ENCODE results near the gene RGS7.
"Not testable (repeated sequence)": the region's sequence is repeated elsewhere in the genome, so short reads cannot be mapped to it uniquely, and the experiment has no call there.

The RGS7 gene

DNA sequence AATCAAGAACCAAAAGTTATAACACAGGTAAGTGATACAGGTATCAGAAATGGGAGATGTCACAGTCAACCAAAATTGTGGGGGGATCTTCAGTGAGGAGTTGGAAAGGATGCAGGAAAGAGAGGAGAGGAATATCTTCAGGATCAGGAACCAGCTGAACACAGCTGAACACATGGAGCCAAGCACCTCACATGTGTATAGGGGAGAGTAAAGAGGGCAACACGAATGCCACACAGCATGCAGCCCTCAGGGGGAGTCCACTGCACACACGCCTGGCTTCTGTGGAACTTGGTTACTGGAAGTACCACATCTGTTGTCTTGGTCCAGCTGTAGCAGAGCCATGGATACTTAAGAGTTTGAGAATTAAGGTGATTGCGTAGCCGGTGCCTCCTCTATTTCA lies 218.8 kb downstream of the RGS7 start:
- no peak for DNase-seq (ENCODE audit: low spot score)

DNA sequence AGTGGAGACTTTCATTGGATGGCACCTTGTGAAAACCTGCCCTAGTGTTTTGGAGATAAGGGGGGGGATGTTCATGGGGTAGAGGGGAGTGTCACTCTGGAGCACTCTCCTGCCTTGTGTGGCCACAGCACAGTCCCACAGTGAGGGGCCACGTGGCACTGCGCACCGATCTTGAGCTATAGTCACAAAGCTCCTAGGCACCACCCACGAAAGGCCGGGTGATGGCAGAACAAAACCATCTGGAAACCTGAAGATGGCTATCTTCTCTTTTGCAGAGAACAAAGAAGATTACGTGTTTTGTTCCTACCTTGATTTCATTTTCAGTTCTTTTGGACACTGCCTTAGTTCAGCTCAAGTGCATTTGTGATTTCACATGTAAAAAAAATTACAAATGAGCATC lies 220.6 kb downstream of the RGS7 start:
- DNase-seq (ENCODE audit: low spot score) = no peak

DNA sequence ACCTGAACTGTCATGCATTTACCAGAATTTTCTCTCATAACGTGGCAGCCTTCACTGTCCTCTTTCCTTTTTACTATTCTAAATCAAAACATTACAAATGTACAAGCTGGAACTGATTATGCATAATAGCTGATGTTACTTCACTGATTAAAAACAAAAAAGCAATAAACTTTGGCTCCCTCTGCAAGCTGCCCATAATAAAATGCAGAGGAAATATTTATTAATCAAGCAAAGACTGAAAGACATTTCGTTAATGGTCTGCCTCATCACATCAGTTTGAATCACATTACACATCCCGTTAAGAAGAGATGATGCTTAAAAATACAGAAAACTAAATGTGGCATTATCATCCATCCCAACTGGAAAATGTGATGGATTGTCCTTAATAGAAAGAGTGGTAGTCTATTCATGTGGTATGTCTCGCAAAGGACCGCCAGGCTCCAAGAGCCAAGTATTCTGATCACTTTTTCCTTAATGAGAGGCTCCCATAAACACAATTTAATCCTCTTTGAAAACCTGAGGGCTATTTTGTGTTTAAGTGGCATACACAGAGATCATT lies 225.3 kb downstream of the RGS7 start:
- no peak for DNase-seq (ENCODE audit: low spot score)

DNA sequence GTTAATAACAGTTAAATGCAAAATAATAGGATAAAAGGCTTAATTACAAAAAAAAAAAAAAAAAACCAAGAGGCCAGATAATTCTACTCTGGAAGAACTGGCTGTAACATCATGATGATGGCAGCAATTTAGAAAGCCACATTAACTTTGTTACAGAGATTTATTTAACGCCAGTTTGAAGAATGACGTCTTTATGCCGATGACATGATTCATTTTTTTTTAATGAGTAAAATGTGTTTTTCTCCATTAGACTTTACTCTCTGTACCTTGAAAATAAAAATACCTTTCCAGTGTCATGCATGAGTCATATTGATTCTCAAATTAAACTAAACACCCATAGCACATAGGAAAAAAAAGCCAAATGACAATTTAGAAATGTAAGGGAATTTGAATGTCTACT lies 226.1 kb downstream of the RGS7 start:
- DNase-seq (ENCODE audit: low spot score) = no peak

DNA sequence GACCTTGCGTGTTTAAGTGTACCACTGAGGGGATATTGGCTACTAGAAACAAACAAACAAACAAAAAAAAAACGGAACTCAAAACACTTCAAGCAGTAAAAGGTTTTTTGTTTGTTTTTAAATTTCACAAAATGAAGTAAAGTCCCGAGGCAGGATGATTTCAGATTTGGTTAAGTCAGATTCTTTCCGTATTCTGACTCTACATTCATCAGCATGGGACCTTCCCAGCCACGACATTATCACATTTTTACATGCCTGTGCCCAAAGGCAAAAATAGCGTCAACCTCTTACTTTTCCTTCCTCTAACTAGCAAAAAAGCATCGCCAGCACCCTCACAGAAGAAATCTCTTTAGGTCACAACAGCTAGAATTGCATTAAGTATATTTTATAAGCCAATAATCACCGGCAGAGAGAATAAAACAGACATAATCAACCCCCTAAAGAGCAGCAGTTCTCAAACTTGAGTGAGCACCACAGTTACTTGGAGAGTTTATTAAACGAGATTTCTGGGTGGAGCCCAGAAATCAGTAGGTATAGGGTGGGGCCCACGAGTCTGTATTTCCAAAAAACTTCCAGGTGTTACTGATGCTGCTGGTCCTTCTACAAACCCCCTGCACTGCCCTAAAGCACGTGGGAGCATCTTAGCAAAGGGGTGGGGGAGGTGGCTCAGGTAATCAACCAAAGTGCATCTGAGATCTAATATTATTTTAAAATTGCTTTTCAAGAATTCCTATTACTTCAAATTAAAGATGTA lies 227.6 kb downstream of the RGS7 start:
- DNase-seq (ENCODE audit: low spot score) = no peak

DNA sequence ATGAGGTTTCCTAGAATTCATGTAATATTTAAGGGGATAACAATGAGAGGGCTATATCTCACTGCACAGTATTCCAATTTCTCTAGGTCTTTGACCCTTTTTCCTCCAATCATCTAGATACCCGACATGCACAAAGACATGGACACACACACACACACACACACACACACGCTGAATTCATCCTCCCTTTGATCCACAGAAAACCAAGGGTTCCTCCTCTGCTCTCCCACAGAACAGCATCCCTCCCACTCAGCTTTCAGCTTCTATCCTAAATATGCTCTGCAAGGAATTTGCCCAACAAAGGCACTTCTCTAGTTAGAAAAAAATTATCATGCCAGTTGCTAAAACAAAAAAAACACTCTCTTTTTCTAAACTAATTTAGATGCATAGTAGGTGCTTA lies 231.7 kb downstream of the RGS7 start:
- DNase-seq (ENCODE audit: low spot score) = no peak

DNA sequence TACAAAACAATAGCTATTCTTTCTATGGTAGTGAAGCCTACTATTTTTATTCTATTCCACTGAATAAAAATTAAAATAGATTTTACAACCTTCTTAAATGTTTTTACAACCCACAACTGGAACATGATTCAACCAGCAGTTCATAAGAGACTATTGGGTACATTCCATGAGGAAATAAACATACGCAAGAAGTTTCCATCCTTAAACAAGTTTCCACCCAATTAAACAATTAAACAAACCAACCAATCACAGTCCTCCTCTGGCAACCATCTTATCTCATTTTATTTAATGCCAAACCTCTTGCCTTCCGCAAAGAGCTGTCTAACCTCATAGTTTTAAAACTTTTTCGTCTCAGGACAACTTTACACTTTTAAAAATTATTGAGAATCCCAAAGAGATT lies 239.0 kb downstream of the RGS7 start:
- no peak for DNase-seq (ENCODE audit: low spot score)

DNA sequence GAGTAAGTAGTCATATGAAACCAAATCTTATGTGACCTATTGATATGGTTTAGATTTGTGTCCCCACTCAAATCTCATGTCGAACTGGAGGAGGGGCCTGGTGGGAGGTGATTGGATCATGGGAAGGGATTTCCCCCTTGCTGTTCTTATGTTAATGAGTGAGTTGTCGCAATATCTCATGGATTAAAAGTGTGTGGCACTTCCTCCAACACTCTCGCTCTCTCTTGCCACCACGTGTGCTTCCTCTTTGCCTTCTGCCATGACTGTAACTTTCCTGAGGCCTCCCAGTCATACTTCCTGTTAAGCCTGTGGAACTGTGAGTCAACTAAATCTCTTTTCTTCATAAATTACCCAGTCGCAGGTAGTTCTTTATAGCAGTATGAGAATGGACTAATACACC lies 241.2 kb downstream of the RGS7 start:
- no peak for DNase-seq (ENCODE audit: low spot score)

DNA sequence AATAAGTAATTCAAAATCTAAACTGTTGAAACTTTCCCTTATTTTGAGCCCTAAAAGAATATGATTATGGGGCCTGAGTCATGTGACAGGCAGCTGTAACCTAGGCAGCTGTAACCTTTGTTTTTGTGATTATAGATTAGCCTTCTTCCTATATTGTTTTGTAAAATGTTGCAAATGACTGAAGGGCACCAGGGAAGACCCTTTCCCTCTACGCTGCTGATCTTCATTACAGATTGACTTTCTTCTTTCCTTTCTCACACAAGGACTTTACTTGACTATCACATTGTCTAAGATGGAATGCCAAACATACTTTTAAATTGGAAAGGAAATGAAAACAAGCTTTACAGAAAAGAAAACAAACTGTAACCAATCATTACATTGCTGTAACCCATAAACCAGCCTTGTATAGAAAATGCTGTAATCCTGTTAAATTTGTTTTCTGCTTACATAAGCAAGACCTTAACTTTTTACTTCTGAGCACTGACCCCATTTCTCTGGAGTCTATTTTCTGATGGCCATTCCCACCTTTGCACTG lies 242.2 kb downstream of the RGS7 start:
- DNase-seq (ENCODE audit: low spot score) = no peak

DNA sequence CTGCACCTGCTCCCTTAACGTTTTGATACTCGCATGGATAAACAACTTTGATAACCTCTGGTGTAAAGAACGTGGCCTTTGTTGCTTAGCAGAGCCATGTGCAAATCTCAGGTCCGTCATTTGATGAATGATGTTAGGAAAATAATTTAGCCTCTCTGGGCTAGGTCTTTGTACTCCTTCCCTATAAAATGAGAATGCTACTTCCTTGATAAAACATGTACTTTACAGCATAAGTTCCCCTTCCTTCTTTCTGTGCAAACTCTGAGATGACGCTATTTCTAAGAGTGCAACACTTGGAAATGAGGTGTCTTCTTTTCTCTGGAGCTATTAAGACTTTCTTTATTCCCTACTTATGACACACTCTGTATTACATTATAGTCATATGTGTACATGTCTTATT lies 243.4 kb downstream of the RGS7 start:
- no peak for DNase-seq (ENCODE audit: low spot score)

DNA sequence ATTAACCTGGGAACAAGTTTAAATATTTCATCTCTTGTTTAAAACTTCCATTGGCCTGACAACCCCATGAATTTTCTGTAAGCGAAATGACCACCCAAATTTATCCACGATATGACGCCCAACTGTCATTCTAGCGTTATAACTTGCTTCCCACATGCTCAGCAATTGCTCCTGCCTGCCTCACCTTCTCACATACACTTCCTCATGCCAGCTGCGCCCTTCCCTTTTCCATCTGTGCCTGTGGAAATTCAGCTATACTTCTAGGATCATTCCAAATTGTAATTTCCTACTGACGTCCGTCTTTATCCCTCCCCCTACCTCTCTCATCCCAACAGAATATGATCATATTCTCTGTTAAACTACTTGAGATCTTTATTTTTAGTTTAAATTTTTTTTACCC lies 248.0 kb downstream of the RGS7 start:
- DNase-seq (ENCODE audit: low spot score) = no peak

DNA sequence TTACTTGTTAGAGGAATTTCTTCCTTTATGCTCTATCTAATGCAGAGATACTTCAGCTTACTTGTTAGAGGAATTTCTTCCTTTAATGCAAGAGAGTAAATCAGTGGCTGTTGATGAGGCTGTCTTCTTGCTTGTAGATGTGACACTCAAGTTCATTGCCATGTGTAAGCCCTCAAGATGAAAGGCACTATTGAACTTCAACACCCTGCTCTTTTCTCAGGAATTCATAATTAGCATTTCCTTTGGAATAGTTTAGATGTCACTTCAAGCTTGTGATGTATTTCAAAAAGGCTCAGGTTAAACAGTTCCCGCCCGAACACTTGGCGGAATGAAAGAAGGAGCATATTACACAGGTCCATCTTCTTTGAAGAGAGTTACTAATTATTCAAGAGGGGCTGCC lies 251.9 kb downstream of the RGS7 start:
- no peak for DNase-seq (ENCODE audit: low spot score)

DNA sequence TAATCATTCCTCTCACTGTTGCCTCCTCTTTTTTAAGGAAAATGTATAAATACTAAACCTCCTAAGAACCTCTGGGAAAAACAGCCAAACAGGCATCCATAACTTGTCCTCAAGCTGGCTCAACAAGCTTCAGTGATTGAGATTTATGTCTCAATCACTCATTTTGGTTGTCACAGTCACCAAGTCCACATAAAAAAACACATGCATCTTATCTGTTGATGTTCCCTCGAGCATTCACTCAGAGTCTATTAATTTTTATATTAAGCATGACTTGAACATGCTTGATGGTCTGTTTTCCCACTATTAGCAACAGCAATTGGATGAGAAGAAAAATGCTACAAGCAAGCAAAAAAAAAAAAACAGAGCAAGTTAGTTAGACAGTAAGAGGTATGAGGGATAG lies 254.3 kb downstream of the RGS7 start:
- DNase-seq (ENCODE audit: low spot score) = no peak

DNA sequence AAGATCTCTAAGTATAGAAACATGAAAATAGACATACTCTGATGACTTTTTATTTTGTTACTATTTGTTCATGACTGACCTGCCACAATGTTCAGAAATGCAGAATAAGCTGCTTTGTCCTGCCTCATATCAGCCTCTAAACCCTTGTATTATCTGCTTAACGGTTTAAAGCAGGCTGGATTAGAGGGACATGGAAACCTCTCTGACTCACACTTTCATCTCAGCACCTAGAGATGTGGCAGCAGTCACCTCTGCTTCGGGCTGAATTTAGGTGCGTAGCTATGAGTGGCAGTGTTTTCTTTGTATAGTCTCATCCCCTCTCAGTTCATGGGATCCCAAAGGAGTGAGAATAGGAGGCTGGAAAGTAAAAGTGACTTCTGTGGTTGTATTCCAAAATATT lies 255.4 kb downstream of the RGS7 start:
- no peak for DNase-seq (ENCODE audit: low spot score)

DNA sequence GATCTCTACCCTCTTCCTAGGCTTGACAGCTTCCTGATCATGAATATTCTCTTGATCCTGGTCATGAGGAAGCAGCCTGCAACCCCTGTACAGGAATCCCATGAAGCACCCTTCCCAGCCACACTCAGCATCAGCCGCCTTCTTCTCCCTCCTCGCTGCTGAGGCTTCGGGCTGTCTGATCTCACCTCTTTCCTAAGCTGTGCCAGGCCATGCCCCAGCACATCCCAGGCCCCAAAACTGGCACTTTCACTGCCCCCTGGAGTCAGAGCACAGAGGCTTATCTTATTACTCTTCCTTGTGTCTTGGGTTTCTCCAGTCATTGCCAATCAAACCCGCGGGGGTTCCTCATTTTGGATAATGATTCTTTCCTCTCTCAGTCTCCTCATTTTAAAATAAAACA lies 259.5 kb downstream of the RGS7 start:
- no peak for DNase-seq (ENCODE audit: low spot score)

DNA sequence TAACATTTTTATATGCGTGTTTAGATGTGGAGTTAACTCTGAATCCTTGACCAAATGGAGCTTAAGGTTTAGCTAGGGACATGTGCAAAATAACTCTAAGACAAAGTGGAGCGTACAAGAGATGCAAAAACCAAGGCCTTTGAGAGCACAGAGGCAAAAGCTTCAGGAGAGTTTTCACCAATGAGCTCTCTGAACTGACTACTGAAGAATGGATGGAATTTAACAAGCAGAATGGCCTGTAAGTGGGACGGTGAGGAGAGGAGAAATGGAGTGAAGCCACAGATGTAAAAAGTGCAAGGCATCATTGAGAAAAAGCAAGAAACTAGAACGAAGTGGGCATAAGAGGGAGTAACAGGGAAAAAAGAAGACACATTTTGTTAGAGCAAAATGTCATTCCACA lies 260.0 kb downstream of the RGS7 start:
- DNase-seq (ENCODE audit: low spot score) = no peak

DNA sequence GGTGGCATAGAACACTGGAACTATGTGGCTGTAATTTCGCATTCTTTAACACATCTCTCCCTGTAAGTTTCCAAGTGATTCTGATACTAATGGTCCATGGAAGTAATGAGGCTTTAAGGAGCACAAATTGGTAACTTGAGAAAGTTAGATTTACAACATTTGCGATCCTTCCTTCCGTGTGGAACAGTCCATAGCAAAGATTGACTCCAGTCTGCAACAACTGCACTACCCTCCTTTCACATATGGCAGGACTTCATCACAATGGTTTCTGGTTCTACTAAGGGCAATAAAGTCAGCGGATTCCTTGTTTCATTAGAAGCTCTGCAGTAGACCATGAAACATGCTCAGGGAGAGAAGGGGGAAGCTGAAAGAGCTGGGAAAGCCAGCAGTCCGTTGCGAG lies 261.2 kb downstream of the RGS7 start:
- DNase-seq (ENCODE audit: low spot score) = no peak

DNA sequence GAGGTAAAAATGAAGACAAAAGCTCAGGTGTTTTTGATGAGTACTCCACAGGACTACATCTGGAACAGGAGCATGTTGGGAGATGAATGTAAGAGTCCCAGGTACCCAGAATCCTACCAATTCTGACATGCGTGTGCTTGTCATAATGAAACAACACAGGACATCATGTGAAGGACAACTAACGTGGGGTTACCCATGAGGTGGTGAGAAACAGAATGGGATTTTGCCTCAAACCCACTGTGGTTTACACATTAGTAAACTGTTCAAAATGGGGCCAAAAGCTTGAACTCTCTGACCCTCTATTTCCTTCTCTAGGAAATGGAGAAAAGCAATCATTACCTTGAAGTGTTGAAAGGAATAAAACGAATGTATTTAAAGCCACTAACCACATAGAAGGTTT lies 266.2 kb downstream of the RGS7 start:
- DNase-seq (ENCODE audit: low spot score) = no peak

DNA sequence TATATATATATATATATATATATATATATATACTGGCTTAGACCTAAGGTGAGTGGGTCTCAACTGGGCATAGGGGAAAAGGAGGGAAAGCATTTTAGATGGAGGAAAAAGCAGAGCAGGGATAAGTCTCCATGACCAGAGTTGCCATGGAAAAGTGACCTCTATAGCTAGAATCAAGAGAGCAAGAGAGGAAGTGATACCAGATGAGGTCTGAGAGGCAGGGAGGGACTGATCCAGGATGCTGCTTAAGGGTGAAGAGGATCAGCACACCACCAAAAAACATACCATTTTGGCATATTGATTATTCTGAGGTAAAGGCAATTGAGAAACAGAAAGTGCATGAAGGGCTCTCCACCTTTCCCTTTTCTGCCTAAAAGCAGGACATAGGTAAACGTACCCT lies 267.9 kb downstream of the RGS7 start:
- DNase-seq (ENCODE audit: low spot score) = not testable (repeated sequence)

DNA sequence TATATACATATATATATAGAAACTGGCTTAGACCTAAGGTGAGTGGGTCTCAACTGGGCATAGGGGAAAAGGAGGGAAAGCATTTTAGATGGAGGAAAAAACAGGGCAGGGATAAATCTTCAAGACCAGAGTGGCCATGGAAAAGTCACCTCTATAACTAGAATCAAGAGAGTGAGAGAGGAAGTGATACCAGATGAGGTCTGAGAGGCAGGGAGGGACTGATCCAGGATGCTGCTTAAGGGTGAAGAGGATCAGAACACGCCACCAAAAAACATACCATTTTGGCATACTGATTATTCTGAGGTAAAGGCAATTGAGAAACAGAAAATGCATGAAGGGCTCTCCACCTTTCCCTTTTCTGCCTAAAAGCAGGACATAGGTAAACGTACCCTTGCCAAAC lies 268.9 kb downstream of the RGS7 start:
- DNase-seq (ENCODE audit: low spot score) = not testable (repeated sequence)

DNA sequence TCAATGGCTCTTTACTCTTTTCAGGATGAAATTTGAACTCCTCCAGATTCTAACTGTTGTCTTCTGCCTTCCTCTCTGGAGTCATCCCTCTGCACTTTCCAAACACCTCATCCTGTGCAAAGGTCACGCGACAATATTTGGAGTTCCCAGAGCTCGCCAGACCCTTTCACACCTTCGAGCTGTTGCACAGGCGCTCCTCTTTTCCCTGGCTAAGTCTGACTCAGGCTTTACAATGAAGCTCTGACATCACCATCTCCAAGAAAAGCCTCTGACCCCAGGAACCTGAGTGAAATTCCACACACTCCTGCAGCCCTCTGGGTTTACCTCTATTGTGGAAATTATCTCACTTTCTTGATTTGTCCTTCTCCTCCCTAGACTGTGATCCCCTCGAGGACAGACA lies 270.3 kb downstream of the RGS7 start:
- DNase-seq (ENCODE audit: low spot score) = no peak

DNA sequence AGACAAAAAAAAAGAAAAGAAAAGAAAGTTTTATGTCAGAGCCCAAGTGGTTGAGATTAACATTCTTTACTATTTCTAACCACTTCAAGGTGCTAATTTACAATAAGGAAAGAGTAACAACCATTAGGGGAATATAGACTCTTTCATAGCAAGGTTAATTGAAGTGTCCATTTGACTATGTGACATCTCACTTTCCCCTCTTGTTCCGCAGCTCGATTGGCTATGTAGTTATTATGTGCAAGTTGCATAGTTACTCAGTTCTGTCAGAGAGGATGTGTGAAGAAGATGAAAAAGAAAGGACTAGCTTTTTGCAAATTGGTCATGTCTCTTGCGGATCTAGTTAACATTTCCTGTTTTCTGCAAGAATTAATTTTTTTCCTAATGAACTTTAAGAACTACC lies 273.7 kb downstream of the RGS7 start:
- no peak for DNase-seq (ENCODE audit: low spot score)

DNA sequence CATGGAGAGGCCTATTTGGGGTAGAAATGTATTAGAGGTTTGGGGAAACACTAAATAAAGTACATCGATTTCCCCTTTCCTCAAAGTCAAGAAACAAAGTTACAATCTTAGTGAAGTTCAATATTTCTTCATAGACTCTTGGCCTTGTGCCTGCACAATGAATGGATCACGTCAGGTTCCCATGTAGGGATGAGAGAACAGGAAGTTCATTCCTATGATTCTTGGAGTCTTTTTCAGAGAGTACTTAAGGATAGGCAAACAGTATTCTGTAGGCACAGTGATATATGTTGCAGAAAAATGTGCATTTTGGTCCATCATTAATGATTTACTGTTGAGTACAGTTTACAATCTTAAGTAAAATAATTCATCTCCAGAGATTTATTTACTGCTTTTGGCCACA lies 275.5 kb downstream of the RGS7 start:
- DNase-seq (ENCODE audit: low spot score) = no peak

DNA sequence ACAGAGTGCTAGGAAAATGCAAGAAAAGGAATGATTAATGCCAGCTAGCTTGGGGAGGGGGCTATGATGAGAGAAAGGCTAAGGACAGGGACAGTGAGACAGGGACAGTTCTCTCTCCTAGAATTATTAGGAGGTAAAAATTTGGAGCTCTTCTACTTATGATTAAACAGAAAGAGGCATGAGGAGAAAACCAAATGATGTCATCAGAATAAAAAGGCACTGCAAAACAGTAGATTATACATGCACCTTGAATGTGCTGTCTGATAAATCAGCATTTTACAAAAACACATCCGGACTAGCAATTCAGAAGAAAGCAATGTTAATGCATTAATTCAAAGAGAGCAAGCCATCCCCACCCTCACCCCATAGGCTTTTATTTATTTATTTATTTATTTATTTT lies 277.5 kb downstream of the RGS7 start:
- no peak for DNase-seq (ENCODE audit: low spot score)
